IPS-NIHi7 (cell line): ENCODE results near the gene DNPH1.

ENCODE experiments used
- DNase-seq: peaks from one replicate; pipeline ENCODE4 v3.0.0; 2012; ENCODE audit warnings: mixed read lengths; ENCODE audit errors: extremely low spot score

Gene DNPH1, protein sequence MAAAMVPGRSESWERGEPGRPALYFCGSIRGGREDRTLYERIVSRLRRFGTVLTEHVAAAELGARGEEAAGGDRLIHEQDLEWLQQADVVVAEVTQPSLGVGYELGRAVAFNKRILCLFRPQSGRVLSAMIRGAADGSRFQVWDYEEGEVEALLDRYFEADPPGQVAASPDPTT

DNA sequence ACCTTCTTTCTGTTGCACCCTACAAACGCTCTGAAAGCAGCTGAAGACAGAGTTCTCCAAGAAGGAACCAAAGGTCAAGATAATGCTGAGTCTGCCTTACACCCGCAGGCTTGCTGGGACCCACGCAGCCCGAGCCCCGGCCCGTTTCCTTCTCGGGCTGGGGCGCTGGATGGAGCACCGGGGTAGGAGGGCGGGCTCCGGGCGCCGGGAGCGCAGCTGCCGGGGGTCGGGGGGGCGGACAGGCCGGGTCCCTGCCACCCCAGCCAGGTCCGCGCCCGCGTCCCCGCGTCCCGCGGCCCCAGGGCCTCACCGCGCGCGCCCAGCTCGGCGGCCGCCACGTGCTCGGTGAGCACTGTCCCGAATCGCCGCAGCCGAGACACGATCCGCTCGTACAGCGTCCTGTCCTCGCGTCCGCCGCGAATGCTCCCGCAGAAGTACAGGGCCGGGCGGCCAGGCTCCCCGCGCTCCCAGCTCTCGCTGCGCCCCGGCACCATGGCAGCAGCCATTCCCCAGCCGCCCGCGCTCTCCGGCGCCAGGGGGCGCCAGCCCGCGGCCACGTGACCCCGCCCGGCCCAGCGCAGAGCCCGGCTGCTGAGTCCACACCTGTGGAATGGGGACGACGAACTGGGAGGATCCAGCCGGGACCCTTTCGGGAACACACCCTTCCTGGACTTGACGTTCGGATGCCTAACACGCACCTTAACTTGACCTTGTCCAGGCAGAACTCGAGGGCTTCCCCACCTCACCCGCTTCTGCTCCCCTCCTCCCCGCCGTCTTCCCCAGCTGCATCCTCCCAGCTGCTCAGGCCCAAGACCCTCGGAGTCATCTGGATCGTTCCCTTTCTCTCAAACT is at the start of gene DNPH1:
Gene DNPH1 (minus strand): TSS at position 531 of the 852 bp plus-strand sequence. CDS start 25 bp downstream, at position 506.
- peak; percentile 92 for DNase-seq

DNA sequence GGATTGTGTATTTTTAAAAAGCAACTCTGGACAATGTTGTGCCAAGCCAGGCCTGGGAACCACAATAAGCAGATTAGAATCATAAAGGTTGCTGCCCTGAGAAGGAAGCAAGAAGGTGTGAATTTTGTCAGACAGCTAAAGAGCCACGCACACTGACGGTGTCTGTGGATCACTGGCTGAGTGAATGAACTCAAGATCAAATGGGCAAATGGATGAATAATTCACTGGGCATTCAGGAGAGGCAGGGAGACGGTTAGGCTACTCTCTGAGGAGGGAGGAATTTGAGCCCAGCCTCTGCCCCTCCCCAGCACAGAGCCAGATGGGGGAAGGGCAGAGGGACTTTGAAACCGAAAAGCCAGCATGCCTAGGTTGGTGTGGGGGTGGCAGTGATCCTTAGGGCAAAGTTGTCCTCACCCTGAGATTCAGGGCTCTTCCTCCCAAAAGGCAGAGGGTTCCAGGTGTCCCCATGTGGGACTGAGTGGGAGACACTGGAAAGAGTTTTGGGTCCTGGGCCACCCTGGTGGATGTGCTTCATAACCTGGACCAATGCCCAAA is 49.3 kb upstream of the DNPH1 start:
- DNase-seq, result no peak

DNA sequence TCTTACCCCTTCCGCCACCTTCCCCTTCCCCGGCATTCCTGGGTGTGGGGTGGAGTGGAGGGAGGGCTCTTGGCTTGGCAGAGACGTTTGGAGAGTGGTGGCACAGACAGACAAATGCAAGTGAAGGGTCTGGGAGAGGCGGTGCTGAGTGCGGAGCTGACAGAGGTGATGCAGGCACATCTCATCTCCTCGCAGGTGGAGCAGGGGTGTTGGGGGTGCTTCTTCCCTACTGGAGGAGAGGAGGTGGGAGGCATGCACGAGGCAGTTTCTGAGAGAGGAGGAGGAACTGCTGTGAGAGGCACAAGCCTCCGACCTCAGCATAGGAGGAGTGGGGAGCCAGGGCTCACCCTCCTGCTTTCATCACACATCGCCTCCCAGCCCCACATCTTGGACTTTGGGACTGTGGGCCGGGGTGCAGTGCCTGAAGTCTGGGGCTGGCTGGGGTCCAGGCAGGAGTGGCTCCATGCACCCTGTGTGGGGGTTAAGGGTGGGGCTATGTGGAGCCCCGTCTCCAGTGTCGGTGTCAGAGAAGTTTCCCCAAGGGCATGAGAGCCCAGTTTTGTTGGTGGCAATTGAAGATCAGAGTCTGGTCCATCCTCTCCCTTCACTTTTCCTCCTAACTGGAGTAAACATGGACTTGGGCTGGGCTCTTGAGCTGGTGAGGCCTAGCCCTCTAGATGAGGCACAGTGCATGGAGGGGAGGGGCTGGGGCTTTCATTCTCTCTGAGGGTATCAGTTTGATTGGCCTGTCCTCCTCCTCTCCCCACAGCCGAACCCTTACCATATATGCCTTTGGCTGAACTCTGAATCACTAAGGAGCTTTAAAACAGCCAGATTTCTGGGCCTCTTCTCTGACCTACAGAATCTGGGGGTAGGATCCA is 48.6 kb upstream of the DNPH1 start:
- no peak for DNase-seq

DNA sequence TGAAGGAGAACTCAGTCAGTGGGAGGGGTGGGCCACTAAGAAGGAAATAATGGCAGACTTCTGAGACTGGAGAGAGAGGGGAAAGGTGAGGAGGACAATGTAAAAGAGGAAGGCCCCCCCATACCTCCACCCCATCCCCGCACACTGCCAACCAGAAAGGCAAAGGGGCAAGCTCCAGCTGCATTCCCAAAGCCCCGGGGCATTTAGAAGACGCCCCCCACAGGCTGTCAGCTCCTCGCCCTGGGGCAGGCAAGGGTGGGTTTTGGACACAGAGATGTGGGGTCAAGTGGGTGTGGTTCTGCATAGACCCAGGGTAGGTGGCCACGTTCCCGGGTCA is 48.0 kb upstream of the DNPH1 start:
- DNase-seq, result no peak

DNA sequence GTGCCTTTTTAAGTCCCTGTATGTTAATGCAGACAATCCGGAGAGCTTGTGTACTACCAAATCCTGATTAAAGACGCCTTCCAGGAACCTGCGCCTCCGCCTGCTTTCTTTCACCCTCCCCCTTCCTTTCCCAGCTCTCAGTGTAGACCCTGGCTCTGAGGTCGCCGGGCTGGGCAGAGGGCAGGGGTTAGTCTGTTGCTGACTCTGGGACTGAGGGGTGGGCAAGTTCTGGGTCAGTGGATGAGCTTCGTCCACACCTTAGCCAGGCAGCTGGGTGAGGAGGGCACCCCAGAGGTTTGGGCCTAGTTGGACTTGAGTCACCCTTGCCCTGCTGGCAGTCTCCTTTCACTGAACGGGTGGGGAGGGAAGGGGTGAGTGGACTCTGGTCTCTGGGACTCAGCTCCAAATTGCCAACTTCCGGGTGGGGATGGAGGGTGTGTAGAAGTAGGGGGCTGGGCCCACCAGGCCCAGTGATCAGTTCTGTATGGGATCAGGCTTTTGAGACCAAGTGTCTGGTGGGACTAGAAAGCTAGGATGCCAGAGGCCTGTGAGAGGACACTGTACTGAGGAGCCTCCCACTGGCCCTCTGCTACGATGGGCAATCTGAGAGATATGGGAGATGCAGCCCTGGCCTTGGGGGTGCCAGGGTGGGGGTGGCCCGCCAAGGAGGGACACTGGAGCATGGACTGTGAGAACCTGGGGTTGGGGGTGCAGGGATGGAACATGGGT is 47.5 kb upstream of the DNPH1 start:
- no peak for DNase-seq

DNA sequence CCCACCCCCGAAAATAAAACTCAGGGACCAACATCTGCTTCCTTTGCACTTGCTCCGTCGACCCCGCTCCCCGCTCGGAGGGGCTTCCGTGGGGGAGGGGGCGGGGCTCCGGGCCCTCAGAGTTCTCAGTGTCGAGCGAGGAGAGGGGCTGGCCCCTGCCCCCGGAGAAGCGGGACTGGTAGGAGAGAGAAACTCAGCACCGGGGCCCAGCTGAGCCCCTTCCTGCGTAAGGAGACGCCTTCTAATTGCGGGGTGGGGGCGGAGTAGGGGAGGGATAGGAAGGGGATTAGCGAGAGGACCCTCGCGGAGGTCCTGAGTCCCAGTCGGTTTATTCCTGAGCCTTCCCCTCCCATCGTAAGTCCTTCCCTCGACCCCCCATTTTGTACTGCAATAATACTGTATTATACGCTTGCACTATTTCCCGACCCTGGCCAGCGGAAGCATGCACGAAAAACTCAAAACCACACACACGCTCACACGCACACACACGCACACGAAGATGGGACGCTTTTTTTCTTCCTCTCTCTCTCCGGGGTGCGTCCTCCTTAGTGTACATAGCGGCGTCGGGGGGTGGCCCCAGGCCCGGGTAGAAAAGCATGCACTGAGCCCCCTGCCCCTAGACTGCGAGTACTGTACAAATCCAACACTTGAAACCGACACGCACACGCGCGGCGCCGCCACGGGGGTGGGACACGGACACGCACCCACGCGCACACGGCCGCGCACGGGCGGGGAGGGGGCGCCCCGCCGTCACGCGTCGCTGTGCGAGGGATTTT is 46.7 kb upstream of the DNPH1 start:
- DNase-seq, result peak; percentile 52

DNA sequence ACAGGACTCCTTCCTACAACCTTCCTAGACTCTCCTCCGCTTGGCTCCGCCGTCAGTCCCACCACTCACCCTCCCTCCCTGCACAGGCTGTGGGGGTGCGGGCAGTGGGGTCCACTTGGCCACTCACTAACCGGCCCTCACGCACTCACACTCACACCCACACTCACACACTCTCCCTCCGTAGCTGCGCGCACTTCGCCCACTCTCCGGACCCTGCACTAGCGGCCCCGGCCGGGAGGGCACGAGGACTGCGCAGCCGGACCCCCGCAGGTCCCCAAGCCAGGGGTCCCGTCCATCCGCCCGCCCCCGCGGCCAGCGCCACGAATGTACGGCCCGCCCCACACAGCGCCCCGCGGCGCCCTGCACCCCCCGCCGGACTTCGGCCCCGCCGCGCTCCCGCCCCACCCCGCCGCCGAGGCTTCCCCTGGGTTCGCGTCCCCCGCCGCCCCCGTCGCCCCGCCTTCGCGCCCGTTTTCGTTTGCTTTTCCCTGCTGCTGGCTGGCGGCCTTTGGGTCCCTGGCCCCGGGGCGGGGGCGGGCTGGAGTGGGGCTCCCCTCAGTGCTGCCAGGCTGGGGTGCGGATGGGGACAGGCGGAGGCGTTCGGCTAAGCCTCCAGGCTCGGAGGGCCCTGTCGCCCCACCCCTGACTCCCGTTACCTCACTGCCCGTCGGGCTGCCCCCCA is 45.8 kb upstream of the DNPH1 start:
- no peak for DNase-seq

DNA sequence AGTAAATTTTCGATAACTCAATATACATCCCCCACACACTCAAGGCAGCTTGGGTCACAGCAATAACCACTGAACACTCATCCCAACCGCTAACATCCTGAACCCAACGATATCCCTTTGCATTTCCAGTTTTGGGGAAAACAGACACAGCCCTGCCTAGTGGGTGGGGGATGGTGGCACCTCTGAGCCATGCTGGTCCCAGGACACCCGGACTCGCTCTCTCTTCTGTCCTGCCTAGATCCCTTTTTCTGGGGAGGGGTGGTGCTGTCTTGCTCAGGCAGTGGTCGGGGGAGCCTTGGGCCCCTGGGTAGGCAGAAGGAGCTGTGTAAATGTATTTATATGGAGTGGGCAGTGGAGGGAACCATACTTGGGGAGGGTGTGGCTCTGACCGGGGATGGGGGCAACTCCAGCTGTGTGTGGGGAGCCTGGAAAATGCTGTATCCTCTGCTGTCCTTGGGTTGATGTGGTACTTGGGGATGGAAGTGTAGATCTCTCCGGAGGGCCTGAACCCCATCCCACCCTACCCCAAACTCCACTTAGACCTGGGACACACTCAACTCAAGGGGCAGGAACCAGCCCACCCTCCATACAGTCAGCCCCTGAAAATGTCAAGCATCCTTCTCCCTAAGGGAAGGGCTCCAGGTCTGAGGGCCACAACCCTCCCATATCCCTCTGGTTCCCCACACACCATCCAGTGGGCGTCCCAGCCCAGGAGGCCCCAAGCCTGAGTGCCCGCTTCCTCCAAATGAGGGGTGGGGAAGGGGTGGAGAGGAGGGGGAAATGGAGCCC is 45.0 kb upstream of the DNPH1 start:
- DNase-seq, result no peak

DNA sequence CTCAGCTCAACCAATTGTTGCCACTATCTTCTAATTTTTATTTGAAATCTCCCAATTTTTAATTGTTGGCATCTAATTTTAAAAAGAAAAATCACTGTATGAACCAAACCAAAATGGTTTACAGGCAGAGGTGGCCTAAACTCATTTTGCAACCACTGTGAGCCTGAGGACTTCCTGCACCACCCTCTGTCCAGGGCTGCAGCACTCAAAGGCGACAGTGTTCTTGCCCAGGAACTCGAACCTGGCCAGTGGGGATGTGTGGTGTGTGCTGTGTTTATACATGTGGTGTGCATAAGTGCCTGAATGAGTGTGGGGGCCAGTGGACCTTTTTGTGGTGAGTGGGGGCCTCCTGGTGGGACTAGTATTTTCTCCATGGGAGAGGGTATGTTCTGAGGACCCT is 44.4 kb upstream of the DNPH1 start:
- no peak for DNase-seq

DNA sequence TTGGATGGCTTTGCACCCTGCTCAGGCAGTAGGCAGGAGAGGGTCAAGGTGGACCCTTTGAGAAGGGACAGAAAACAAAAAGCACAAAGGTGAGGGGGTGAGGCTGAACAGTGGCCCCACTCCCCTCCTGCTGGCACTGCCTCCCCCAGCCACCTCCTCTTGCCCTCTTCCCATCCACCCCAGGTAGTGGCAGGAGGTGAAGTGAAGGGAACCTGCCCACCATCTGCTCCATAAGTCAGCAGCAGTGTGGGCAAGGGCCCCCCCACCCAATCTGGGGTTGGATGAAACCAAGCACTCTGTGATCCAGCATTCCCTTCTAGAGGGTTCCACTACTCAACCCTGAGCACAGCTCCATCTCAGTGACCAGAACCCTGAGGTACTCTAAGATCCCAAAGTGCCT is 42.7 kb upstream of the DNPH1 start:
- no peak for DNase-seq

DNA sequence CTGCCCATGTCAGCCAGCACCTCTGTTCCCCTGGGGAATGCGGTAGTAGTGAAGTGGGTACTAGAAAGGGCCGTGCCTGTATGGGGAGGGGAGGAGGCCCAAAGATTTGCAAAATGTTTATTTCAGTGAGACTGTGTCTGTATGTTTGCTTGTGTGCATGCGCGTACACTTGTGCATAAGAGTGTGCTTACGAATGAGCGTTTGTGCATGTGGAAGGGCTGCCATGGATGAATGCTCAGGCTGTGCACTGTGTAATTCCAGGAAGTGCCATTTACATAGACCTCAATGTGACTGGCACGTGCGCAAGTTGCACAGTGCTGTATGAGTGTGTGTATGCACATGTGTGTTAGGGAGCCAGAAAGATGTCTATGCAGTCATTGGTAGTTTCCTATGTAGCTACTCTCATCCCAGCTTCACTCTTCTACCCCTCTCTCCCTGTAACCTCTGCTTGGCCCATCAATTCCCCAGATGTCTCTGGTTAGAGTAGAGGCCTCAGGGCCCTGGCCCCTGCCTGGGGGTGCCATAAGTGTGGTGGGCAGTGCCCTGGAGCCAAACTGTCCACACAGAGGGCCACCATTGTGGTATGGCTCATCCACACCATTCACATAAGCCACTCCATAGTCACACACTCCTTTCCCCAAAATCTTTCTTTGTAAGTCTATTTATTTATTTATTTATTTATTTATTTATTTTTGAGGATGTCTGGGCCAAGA is 42.0 kb upstream of the DNPH1 start:
- no peak for DNase-seq

DNA sequence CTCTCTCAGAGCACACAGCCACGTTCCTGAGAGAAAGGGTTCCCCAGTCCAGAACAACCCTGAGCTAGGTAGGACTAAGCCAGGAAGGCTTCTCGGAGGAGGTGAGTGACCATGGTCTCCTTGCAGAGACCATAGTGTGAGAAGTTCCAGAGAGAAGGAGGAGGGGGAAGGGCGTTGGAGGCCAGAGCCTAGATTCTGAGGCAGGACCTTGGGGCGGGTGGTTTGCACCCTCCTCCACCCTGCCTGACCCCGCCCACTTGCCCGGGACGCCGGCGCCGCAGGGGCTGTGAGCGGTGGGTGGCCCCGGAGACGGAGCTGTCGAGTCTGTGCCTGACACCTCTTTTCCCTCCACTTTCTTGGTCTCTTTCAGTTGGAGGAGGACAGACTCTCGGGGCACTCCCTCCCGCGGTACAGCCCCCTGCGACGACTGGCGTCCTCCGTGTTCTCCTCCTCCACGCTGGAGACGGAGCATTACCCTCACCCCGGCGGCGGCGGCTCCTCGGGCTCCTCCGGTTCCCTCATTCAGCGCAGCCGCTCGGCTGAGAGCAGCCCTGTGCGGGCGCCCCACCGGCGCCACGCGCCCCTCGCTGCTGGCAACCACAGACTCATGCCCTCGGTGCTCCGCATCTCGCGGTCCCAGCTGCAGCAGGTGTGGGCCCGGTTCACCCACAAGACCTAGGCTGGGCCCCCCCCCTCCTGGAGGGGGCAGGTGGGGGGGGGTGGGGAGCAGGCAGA is 40.2 kb upstream of the DNPH1 start:
- no peak for DNase-seq

DNA sequence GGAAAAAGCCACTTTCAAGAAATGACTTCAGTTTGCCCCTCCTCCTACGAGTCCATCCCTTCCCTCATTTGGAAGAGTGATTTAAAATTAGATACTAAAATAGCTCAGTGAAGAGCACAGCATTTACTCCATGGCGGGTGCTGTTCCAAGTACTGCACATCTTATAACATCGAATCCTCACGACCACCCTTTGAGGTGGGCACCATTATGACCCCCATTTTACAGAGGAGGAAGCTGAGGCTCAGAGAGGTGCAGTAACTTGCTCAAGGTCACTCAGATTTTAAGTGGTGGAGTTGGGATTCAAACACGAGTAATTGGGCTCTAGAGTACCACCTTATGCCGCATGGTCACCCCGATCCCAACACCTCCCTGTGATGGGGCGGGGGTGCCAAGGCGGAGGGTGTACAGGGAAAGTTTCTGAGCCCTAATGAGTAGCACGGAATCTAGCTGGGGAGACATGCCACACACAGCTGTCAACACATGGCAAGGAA is 39.5 kb upstream of the DNPH1 start:
- no peak for DNase-seq

DNA sequence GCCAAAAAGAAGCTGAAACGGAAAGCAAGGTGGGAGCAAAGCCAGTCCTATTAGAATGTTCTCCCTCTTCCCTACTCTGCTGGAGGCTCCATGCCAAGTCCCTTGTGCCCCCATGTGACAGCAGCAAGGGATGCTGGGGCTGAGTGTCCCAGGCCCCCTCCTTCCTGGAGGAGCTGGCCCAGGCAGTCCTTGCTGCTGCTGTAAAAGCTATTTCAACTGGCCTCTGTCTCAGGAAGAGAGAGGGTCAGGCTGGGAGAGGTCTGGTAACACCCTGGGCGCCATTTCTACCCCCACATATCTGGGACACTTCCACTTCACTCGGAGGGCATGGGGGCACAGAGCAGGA is 39.0 kb upstream of the DNPH1 start:
- no peak for DNase-seq

DNA sequence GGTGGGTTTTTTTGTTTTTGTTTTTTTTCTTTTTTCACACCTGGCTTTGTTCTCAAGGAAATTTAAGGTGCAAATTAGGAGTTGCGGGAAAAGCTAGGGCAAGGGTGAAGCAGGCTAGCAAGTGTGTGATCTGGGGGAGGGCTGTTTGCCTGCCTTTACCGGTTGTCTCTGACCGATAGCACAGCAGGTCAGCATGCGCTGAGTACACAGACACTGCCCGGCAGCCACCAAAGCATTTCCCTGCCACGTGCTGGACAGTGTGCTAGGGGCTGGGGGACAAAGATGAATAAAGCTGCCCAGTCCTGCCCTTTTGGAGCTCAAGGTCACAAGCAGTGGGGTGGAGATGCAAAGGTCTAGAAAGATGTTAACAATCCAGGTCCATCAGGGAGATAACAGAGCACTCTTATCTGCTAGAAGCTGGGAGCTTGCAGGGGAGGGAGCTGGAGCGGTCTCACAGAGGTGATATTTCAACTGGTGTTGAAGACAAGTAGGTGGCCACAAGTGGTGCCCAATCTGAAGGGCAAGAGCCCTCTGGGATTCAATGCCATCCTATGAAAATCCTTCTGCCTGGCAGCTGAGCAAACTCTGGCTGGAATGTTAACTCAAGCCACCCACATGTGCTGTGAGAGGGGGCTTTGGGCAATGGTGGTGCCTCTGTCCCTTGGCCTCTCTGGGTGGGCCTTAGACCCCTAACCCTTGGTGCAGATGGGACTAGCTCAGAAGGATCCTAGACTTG is 38.5 kb upstream of the DNPH1 start:
- no peak for DNase-seq

DNA sequence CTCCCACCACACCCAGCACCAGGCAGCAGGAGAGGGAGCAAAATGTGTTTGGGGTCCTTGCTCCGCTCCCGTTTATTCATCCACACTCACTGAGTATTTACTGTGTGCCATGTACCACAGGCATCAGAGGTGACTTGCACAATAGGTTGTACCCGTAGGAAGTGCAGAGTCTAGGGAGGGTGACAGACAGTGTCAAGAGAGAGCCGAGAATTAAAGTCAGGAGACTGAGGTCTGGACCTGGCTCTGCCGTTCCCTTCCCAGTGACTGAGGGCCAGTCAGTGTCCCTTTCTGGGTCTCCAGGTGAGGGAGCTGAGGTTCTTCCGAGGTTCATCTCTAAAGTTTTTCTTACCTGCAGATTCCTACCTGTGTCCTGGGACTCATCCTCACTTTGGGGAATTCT is 36.3 kb upstream of the DNPH1 start:
- no peak for DNase-seq

DNA sequence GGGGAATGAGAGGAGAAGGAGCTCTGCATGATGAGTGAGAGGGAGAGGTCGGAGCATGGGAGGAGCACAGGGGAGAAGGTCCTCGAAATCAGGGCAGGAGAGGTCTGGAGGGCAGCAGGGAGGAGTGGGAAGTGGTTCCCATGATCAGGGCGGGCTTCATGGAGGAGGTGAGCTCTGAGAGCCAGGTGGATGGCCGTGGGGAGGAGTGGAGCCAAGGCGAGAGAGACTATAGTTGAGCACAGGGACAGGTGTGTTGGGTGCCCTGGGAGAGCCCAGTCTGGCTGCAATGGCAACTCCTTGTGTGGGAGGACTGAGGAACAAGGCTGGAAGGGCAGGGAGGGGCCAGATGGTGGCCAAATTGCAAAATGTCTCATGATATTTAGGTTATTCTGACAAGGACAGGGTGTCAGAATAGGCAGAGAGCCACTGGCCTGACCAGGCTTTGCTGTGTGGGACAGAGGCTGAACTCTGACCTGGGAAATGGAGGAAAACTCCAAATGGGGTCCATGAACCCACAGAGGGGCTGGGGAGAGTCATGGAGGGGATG is 35.4 kb upstream of the DNPH1 start:
- no peak for DNase-seq
